HG03103 (cell line): Measurements from ENCODE around the gene GALNT7.

Experiments
- ATAC-seq: cut with Tn5 transposase; IDR thresholded peaks from one replicate; pipeline ENCODE4 v1.9.1; 2021; ENCODE audit warnings: low read depth; ENCODE audit not compliant: unreplicated experiment

GALNT7 gene

GRCh38 chr4:173333658-173334084 is 165.1 kb downstream of the GALNT7 start:
- ATAC-seq = peak; percentile 0

GRCh38 chr4:173334085-173334890 is 165.7 kb downstream of the GALNT7 start, which contains the start of gene HMGB2:
Gene HMGB2, minus strand, starts transcription at chr4:173334358. Its CDS starts 709 bp downstream, at chr4:173333649.
- ATAC-seq = peak; percentile 86

- peak; percentile 28 for ATAC-seq
Measured at GRCh38 chr4:173334891-173335752, 166.5 kb downstream of the GALNT7 start.

GRCh38 chr4:173337463-173337862 is 168.9 kb downstream of the GALNT7 start:
- no peak for ATAC-seq

- no peak for ATAC-seq
Measured at GRCh38 chr4:173343832-173344397, 175.3 kb downstream of the GALNT7 start.

- ATAC-seq = no peak
Measured at GRCh38 chr4:173345648-173346047, 177.0 kb downstream of the GALNT7 start.

- ATAC-seq = no peak
Measured at GRCh38 chr4:173346074-173346473, 177.5 kb downstream of the GALNT7 start.

- no peak for ATAC-seq
Measured at GRCh38 chr4:173347467-173347866, 178.9 kb downstream of the GALNT7 start.

GRCh38 chr4:173357939-173358338 is 189.3 kb downstream of the GALNT7 start:
- ATAC-seq = no peak

- ATAC-seq = no peak
Measured at GRCh38 chr4:173360587-173361221, 192.1 kb downstream of the GALNT7 start.

- no peak for ATAC-seq
Measured at GRCh38 chr4:173362666-173363065, 194.1 kb downstream of the GALNT7 start.

- no peak for ATAC-seq
Measured at GRCh38 chr4:173365359-173365996, 196.9 kb downstream of the GALNT7 start.

GRCh38 chr4:173367285-173367684 is 198.7 kb downstream of the GALNT7 start:
- ATAC-seq = peak; percentile 20

- no peak for ATAC-seq
Measured at GRCh38 chr4:173367946-173368345, 199.3 kb downstream of the GALNT7 start.

GRCh38 chr4:173370130-173370476 is 201.5 kb downstream of the GALNT7 start:
- peak; percentile 1 for ATAC-seq

GRCh38 chr4:173370477-173371291 is 202.1 kb downstream of the GALNT7 start, which contains the start of gene SAP30:
Gene SAP30, plus strand, starts transcription at chr4:173370954. Its CDS starts 229 bp downstream, at chr4:173371183.
- ATAC-seq = peak; percentile 54

- ATAC-seq = peak; percentile 6
Measured at GRCh38 chr4:173371292-173372192, 202.9 kb downstream of the GALNT7 start.
